HAP-1 (cell line): Measurements from ENCODE around the gene SLC12A7.

Experiments
- DNase-seq, 2 experiments: peaks; one replicate each; pipeline ENCODE4 v3.0.0-alpha.2; 2016 to 2020; ENCODE audit warnings: low spot score in 2 of 2
- H3K27me3 ChIP-seq: fragments of 250-450 bp; sonication (Bioruptor Pico); 2 replicates; pipeline ENCODE4 v1.5.1; 2020; ENCODE audit warnings: low read depth, mild to moderate bottlenecking, moderate library complexity
- H3K36me3 ChIP-seq: fragments of 250-450 bp; sonication (Bioruptor Pico); replicated peaks from 2 replicates; pipeline ENCODE4 v1.5.1; 2020; ENCODE audit warnings: mild to moderate bottlenecking
- H3K4me1 ChIP-seq: fragments of 250-450 bp; sonication (Bioruptor Pico); 2 replicates; pipeline ENCODE4 v1.5.1; 2020; ENCODE audit warnings: mild to moderate bottlenecking
- H3K4me3 ChIP-seq: fragments of 250-450 bp; sonication (Bioruptor Pico); 2 replicates; pipeline ENCODE4 v1.5.1; 2020; ENCODE audit warnings: mild to moderate bottlenecking, moderate library complexity
- H3K9me3 ChIP-seq: fragments of 250-450 bp; sonication (Bioruptor Pico); 2 replicates; pipeline ENCODE4 v1.5.1; 2020; ENCODE audit warnings: mild to moderate bottlenecking, moderate library complexity
- in situ Hi-C: fragments of 300-500 bp; cut with MboI; formaldehyde crosslinking; loops from 3 replicates; pipeline ENCODE4 v1.14.3; 2020; ENCODE audit warnings: low sequenced_read_pairs, inconsistent platforms, mixed read lengths

SLC12A7 gene

GRCh38 chr5:1045960-1046560 lies 65.8 kb downstream of the SLC12A7 start:
- Histone ChIP-seq H3K4me1 (no peaks in the 10 kb centered on the region), H3K4me3 (no peak overlapping the region), H3K27me3 (no peaks in the 10 kb centered on the region), H3K36me3 (no peaks in the 10 kb centered on the region), H3K9me3 (no peaks in the 10 kb centered on the region)
- no peak for DNase-seq
- in situ Hi-C loops, result no loop called here

GRCh38 chr5:1044117-1044516 lies 67.7 kb downstream of the SLC12A7 start:
- H3K9me3 ChIP-seq, result no peaks in the 10 kb centered on the region
- no peaks in the 10 kb centered on the region for H3K27me3 ChIP-seq
- no peaks in the 10 kb centered on the region for H3K36me3 ChIP-seq
- H3K4me3 ChIP-seq, result no peak overlapping the region
- in situ Hi-C loops, result no loop called here
- DNase-seq, result no peak
- H3K4me1 ChIP-seq, result no peaks in the 10 kb centered on the region

GRCh38 chr5:1043327-1043726 lies 68.5 kb downstream of the SLC12A7 start:
- in situ Hi-C loops, result no loop called here
- H3K4me1 ChIP-seq, result no peaks in the 10 kb centered on the region
- no peak for DNase-seq
- H3K27me3 ChIP-seq, result no peaks in the 10 kb centered on the region
- no peak overlapping the region for H3K4me3 ChIP-seq
- no peaks in the 10 kb centered on the region for H3K36me3 ChIP-seq
- H3K9me3 ChIP-seq, result no peaks in the 10 kb centered on the region

GRCh38 chr5:1042626-1043025 lies 69.2 kb downstream of the SLC12A7 start:
- DNase-seq, result no peak

GRCh38 chr5:1041225-1042143 lies 70.4 kb downstream of the SLC12A7 start:
- no peak overlapping the region for H3K4me3 ChIP-seq
- H3K4me1 ChIP-seq, result no peaks in the 10 kb centered on the region
- DNase-seq, result no peak
- H3K36me3 ChIP-seq, result no peaks in the 10 kb centered on the region
- H3K27me3 ChIP-seq, result no peaks in the 10 kb centered on the region
- in situ Hi-C loops, result no loop called here
- H3K9me3 ChIP-seq, result no peaks in the 10 kb centered on the region

More at GRCh38 chr5:1042626-1043025, 69.2 kb downstream of the SLC12A7 start:
- no peaks in the 10 kb centered on the region for H3K4me1 ChIP-seq
- no peaks in the 10 kb centered on the region for H3K9me3 ChIP-seq
- H3K4me3 ChIP-seq, result no peak overlapping the region
- H3K36me3 ChIP-seq, result no peaks in the 10 kb centered on the region
- H3K27me3 ChIP-seq, result no peaks in the 10 kb centered on the region
- in situ Hi-C loops, result no loop called here

- no peaks in the 10 kb centered on the region for H3K9me3 ChIP-seq
- DNase-seq, result no peak
- no peaks in the 10 kb centered on the region for H3K27me3 ChIP-seq
- in situ Hi-C loops, result no loop called here
- no peaks in the 10 kb centered on the region for H3K36me3 ChIP-seq
- H3K4me3 ChIP-seq, result no peak overlapping the region
- H3K4me1 ChIP-seq, result no peaks in the 10 kb centered on the region
Measured at GRCh38 chr5:1040571-1040970, 71.3 kb downstream of the SLC12A7 start.

GRCh38 chr5:1039706-1040260 lies 72.1 kb downstream of the SLC12A7 start:
- Histone ChIP-seq H3K27me3 (no peaks in the 10 kb centered on the region), H3K4me3 (no peak overlapping the region), H3K9me3 (no peaks in the 10 kb centered on the region), H3K36me3 (no peaks in the 10 kb centered on the region), H3K4me1 (no peaks in the 10 kb centered on the region)
- in situ Hi-C loops, result no loop called here
- no peak for DNase-seq

- in situ Hi-C loops, result no loop called here
- Histone ChIP-seq H3K9me3 (no peaks in the 10 kb centered on the region), H3K36me3 (no peaks in the 10 kb centered on the region), H3K27me3 (no peaks in the 10 kb centered on the region), H3K4me3 (no peak overlapping the region), H3K4me1 (no peaks in the 10 kb centered on the region)
- no peak for DNase-seq
Measured at GRCh38 chr5:1039210-1039548, 72.7 kb downstream of the SLC12A7 start.

GRCh38 chr5:1038417-1039209 lies 73.2 kb downstream of the SLC12A7 start:
- no peaks in the 10 kb centered on the region for H3K27me3 ChIP-seq
- H3K36me3 ChIP-seq, result no peaks in the 10 kb centered on the region
- DNase-seq, result no peak
- in situ Hi-C loops, result no loop called here
- no peaks in the 10 kb centered on the region for H3K9me3 ChIP-seq
- H3K4me1 ChIP-seq, result no peaks in the 10 kb centered on the region
- H3K4me3 ChIP-seq, result no peak overlapping the region

GRCh38 chr5:1037671-1038416 lies 74.0 kb downstream of the SLC12A7 start:
- no peaks in the 10 kb centered on the region for H3K4me1 ChIP-seq
- no peaks in the 10 kb centered on the region for H3K27me3 ChIP-seq
- in situ Hi-C loops, result no loop called here
- H3K4me3 ChIP-seq, result no peak overlapping the region
- no peaks in the 10 kb centered on the region for H3K36me3 ChIP-seq
- H3K9me3 ChIP-seq, result no peaks in the 10 kb centered on the region
- DNase-seq, result no peak

- Histone ChIP-seq H3K36me3 (no peaks in the 10 kb centered on the region), H3K9me3 (no peaks in the 10 kb centered on the region), H3K4me3 (no peak overlapping the region), H3K27me3 (no peaks in the 10 kb centered on the region), H3K4me1 (no peaks in the 10 kb centered on the region)
- DNase-seq, result no peak
- in situ Hi-C loops, result no loop called here
Measured at GRCh38 chr5:1037123-1037670, 74.7 kb downstream of the SLC12A7 start.

GRCh38 chr5:1036504-1037122 lies 75.2 kb downstream of the SLC12A7 start:
- no peak for DNase-seq
- in situ Hi-C loops, result no loop called here
- no peaks in the 10 kb centered on the region for H3K27me3 ChIP-seq
- H3K4me3 ChIP-seq, result no peak overlapping the region
- no peaks in the 10 kb centered on the region for H3K4me1 ChIP-seq
- no peaks in the 10 kb centered on the region for H3K36me3 ChIP-seq
- no peaks in the 10 kb centered on the region for H3K9me3 ChIP-seq
